NCI-H526 (cell line): ENCODE measurements around the gene ATP1A1.

Source experiments
- DNase-seq, 2 experiments: peaks; one replicate each; lab custom pipeline; 2025; lab: John Stamatoyannopoulos, UW

The ATP1A1 gene

GRCh38 chr1:116345011-116345410 lies 28.0 kb upstream of the ATP1A1 start:
- DNase-seq, result no peak

DNA sequence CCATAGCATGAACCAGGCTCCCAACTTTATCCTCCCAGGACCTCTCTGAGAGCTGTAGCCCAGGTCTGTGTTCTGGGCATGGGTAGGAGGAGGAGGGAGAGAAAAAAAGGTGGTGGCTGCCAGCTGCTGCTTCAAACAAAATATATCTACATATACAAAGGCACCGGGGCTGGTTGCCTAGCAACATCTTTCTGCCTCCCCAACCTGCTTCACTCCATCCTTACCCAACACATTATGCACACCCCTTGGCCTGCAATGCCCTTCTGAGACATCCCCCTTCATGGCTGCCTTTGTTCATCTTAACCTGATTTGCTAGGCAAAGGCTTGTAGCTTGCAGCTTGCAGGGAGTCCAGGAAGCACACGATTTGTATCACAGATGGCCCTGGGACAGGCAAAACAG lies 27.2 kb upstream of the ATP1A1 start:
- peak; percentile 99 for DNase-seq

DNA sequence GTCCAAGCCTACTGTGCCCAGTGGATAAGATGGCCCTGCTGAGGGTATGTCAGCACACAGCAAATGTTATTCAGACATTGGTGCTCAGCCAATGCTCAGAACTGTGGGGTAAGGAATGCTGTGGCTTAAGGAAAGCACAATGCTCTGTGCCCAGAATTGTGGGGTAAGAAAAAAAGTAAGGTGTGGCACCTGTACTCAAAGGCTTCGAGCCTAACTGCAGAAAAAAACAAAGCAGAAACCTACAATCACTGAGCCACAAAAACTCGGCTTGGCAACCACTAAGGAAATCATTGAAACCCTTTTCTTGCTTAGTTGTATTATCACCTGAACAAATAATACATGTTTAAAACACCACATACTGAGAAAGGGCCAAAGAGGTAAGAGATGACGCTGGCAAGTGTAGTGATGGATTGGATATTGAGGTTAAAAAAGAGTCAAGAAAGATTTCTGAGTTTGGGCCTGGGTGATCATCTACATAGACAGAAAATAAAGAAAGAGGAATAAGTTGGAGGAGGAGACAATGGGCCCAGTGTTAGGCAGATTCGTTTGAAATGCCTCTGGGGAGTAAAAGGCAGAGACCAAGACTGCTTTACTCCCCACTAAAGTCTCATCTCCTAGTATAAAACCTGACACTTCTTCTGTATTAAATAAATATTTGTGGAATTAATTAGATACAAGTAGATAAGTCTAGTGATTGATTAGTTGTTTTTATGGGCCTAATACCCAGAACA lies 25.9 kb upstream of the ATP1A1 start:
- DNase-seq, result peak; percentile 46 to 65

GRCh38 chr1:116347696-116348095 lies 25.3 kb upstream of the ATP1A1 start:
- peak; percentile 46 to 57 for DNase-seq

DNA sequence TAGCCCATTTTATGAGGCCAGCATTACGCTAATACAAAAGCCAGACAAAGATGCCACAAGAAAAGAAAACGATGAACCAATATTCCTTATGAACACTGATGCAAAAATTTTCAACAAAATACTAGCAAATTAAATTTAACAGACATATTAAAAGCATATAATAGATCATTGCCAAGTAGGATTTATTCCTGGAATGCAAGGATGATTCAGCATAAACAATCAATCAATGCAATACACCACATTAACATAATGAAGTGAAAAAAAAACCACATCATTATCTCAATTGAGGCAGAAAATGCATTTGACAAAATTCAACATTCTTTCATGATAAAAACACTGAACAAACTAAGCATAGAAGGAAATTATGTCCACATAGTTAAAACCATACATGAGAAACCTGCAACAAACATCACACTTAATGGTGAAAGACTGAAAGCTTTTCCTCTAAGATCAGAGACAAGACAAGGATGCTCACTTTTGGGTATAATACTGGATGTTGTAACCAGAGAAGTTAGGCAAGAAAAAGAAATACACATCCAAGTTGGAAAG lies 22.9 kb upstream of the ATP1A1 start:
- no peak for DNase-seq

DNA sequence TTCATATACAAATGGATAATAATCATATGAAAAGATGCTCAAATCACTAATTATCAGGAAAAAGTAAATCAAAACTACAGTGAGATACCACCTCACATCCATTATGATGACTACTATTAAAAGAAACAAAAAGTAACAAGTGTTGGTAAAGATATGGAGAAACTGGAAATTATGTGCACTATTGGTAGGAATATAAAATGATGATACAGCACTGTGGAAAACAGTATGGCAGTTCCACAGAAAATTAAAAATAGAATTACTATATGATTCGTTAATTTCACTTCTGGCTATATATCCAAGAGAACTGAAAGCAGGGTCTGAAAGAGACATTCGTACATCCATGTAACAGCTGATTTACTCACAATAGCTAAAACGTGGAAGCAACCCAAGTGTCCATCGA lies 21.1 kb upstream of the ATP1A1 start:
- no peak for DNase-seq

- no peak for DNase-seq
Observed at GRCh38 chr1:116352349-116352813, 20.7 kb upstream of the ATP1A1 start.

GRCh38 chr1:116353155-116353554 lies 19.9 kb upstream of the ATP1A1 start:
- no peak for DNase-seq

- DNase-seq, result no peak
Observed at GRCh38 chr1:116356067-116356466, 17.0 kb upstream of the ATP1A1 start.

DNA sequence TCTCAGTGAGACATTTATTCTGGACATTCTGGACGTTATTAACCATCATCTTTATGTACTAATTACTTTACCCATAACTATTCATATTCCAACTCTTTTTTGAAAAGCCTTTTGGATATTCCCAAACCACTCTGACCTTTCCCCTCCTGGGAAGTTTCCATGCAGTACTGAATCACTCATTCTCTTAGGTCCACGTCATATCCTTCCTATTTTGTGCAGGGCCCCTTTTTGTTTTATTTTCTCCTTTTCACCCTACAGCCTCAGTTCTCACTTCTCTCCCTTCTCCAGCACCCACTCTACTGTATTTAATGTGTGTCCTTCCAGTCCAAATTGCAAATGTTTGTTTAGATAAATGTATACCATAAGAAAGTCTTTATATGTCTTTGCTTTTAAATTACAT lies 16.4 kb upstream of the ATP1A1 start:
- no peak for DNase-seq

GRCh38 chr1:116357487-116357886 lies 15.6 kb upstream of the ATP1A1 start:
- DNase-seq, result no peak

- DNase-seq, result no peak
Observed at GRCh38 chr1:116359060-116359830, 13.8 kb upstream of the ATP1A1 start.

DNA sequence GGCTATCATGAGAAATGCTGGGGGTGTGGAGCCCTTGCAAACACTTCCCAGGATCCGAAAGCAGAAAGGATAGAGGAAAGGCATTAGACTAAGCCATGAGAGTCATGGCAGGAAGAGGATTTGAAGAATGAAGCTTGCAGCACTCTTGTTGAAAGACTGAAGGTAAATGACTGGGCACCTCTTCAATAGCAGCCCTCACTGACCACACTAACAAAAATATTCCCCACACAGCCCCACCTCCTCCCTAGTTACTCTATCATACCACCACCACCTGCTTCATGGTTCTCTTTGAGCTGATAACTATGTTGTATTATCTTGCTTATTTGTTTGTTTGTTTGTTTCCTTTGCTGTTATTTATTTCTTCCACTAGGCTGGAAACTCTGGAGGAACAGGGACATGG lies 13.2 kb upstream of the ATP1A1 start:
- DNase-seq, result no peak

GRCh38 chr1:116360429-116361173 lies 12.4 kb upstream of the ATP1A1 start:
- DNase-seq, result no peak

- no peak for DNase-seq
Observed at GRCh38 chr1:116361648-116362047, 11.4 kb upstream of the ATP1A1 start.

GRCh38 chr1:116362050-116362449 lies 11.0 kb upstream of the ATP1A1 start:
- DNase-seq, result no peak

DNA sequence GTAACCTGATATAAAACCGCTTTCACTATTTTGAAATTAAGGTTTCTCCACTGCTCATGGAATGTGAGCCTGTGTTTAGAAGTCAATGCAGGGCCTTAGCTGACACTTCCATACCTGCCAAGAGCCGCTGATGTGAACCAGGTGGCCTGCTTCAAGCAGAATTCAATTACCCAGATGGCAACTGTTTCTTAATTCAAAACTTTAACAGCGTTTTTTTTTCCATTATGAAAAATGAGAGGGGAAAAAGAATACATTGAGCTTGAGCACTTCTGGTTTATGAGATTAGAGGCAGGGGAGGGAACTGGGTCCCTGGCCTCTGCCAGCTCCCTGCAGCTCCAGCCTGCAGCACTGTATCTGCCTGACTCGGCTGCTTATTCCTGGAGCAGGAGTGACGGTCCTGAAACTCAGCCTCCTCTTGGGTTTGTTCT lies 7.7 kb upstream of the ATP1A1 start:
- DNase-seq, result no peak

DNA sequence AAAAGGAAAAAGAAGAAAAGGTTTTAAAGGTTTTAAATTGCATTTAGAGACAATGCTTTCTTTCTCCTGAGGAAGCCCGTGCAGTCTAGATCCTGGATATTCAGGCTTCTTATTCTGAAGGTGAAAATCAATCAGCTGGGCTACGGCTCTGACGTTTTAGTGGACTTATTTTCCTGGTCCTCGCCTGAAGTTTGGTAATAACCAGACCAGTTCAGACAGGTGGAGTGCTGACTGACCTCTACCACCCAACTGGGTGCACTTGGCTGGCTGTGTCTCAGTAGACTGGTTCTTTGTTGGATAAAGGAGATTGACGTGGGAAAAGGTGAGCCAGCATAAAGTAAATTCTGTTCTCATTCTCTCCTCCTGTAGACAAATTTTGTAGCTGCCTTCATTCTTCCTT lies 7.2 kb upstream of the ATP1A1 start:
- DNase-seq, result no peak

- no peak for DNase-seq
Observed at GRCh38 chr1:116367256-116367945, 5.6 kb upstream of the ATP1A1 start.

GRCh38 chr1:116368241-116368640 lies 4.8 kb upstream of the ATP1A1 start:
- no peak for DNase-seq

GRCh38 chr1:116370181-116370580 lies 2.9 kb upstream of the ATP1A1 start:
- DNase-seq, result no peak

DNA sequence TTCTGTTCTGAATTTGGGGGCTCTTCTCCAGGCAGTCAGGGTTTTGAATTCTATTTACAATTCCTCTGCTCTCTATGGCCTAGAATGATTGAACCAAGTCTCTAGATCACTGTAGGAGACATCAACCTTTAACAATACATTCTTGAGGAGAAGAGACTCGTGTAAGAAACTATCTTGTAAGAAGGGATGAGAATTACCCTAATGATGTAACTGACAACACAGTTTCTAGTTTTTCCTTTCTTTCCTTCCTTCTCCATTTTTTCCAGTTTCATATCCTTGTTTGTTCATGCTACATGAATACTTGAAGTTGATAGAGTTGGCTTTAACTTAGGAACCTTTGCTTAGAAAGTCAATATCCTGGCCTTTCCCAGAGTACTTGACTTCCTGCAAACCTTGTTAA lies 1.3 kb upstream of the ATP1A1 start:
- no peak for DNase-seq
